Nephron progenitor cell (in vitro differentiated cells): ENCODE data around the gene MYH6.

Source experiments
- DNase-seq: peaks from one replicate; pipeline ENCODE4 v3.0.0; 2021
- H3K27ac Mint-ChIP-seq: 2 replicates; pipeline ENCODE4 v1.8.0; 2021; ENCODE audit warnings: mild to moderate bottlenecking, moderate library complexity, mixed read lengths
- H3K27me3 Mint-ChIP-seq: 2 replicates; pipeline ENCODE4 v1.8.0; 2021; ENCODE audit warnings: mild to moderate bottlenecking, low read depth, mixed read lengths; ENCODE audit not compliant: poor library complexity
- H3K36me3 Mint-ChIP-seq: 2 replicates; pipeline ENCODE4 v1.8.0; 2021; ENCODE audit warnings: low read depth, mixed read lengths
- H3K4me1 Mint-ChIP-seq: 2 replicates; pipeline ENCODE4 v1.8.0; 2021; ENCODE audit warnings: mixed read lengths
- H3K4me3 Mint-ChIP-seq: 2 replicates; pipeline ENCODE4 v1.8.0; 2021; ENCODE audit warnings: mild to moderate bottlenecking, moderate library complexity, mixed read lengths
- H3K9me3 Mint-ChIP-seq: 2 replicates; pipeline ENCODE4 v1.8.0; 2021; ENCODE audit warnings: mild to moderate bottlenecking, moderate library complexity, mixed read lengths
- CTCF ChIP-seq: fragments of 200-600 bp; sonication (generic); IDR thresholded peaks from 2 replicates; pipeline ENCODE4 v1.5.0; 2021; ENCODE audit warnings: antibody characterized with exemption

Gene MYH6

GRCh38 chr14:23365732-23366425, 42.2 kb downstream of the MYH6 start:
- TF ChIP-seq CTCF = no peak
- peaks cover 11% of the 10 kb centered on the region for H3K27me3 Mint-ChIP-seq
- no peaks in the 10 kb centered on the region for H3K9me3 Mint-ChIP-seq
- H3K4me1 Mint-ChIP-seq = peaks cover 49% of the 10 kb centered on the region
- H3K36me3 Mint-ChIP-seq = peaks cover 15% of the 10 kb centered on the region
- peak; percentile 39 for DNase-seq
- H3K27ac Mint-ChIP-seq = no peak overlapping the region
- H3K4me3 Mint-ChIP-seq = peak overlapping the region; percentile 78

- peak within 1 kb of the TSS; percentile 93 for H3K4me3 Mint-ChIP-seq
- peak; percentile 50 for DNase-seq
- H3K9me3 Mint-ChIP-seq = no peaks in the 10 kb centered on the region
- peaks cover 8% of the 10 kb centered on the region for H3K27me3 Mint-ChIP-seq
- H3K36me3 Mint-ChIP-seq = peaks cover 20% of the 10 kb centered on the region
- no peak for TF ChIP-seq CTCF
- H3K27ac Mint-ChIP-seq = peak within 1 kb of the TSS; percentile 69
- H3K4me1 Mint-ChIP-seq = peaks cover 51% of the 10 kb centered on the region
Measured at GRCh38 chr14:23365036-23365731, 42.9 kb downstream of the MYH6 start, which contains the start of gene EFS. TSS of gene EFS (minus strand) at chr14:23365172. CDS start at chr14:23365025, 147 bp downstream.

GRCh38 chr14:23364164-23365035, 43.7 kb downstream of the MYH6 start:
- TF ChIP-seq CTCF = no peak
- Mint-ChIP-seq H3K9me3 (no peaks in the 10 kb centered on the region), H3K4me3 (peak overlapping the region; percentile 93), H3K27me3 (peaks cover 4% of the 10 kb centered on the region), H3K36me3 (peaks cover 24% of the 10 kb centered on the region), H3K27ac (peak overlapping the region; percentile 69), H3K4me1 (peaks cover 51% of the 10 kb centered on the region)
- no peak for DNase-seq

- H3K27ac Mint-ChIP-seq = no peak overlapping the region
- H3K9me3 Mint-ChIP-seq = no peaks in the 10 kb centered on the region
- no peak for DNase-seq
- peaks cover 45% of the 10 kb centered on the region for H3K4me1 Mint-ChIP-seq
- no peaks in the 10 kb centered on the region for H3K27me3 Mint-ChIP-seq
- peaks cover 30% of the 10 kb centered on the region for H3K36me3 Mint-ChIP-seq
- H3K4me3 Mint-ChIP-seq = peak overlapping the region; percentile 51
- no peak for TF ChIP-seq CTCF
Measured at GRCh38 chr14:23362200-23362599, 45.9 kb downstream of the MYH6 start.

- Mint-ChIP-seq H3K27ac (no peak overlapping the region), H3K36me3 (peaks cover 30% of the 10 kb centered on the region), H3K4me1 (peaks cover 40% of the 10 kb centered on the region), H3K9me3 (no peaks in the 10 kb centered on the region), H3K27me3 (no peaks in the 10 kb centered on the region), H3K4me3 (peak overlapping the region; percentile 51)
- TF ChIP-seq CTCF = no peak
- no peak for DNase-seq
Measured at GRCh38 chr14:23361763-23362162, 46.3 kb downstream of the MYH6 start.
